Measurements from ENCODE around the gene PPFIA2. TPM values are rescaled to one million over a fixed set of nuclear protein-coding genes. Genes with fewer than 3 reads are reported as not detected.

Gene PPFIA2
- total RNA-seq, 1 experiment from 2014 or later = 1.1 TPM

- no peak overlapping the region for H3K4me3 Mint-ChIP-seq
- H3K27me3 Mint-ChIP-seq (ENCODE audit: low read depth) = no peaks in the 10 kb centered on the region; the same call in 1 of the 2 replicates
- H3K36me3 Mint-ChIP-seq = no peaks in the 10 kb centered on the region
- DNase-seq (ENCODE audit: low spot score) (no peak), ATAC-seq (no peak)
- no peak overlapping the region for H3K27ac Mint-ChIP-seq
- ChIA-PET CTCF (no interaction called here), POLR2A (no interaction called here)
- TF ChIP-seq GTF2I (CRISPR knock-in tag; conservative IDR thresholded peaks at IDR 0.05) = no peak
- TF ChIP-seq, protein P1, sequence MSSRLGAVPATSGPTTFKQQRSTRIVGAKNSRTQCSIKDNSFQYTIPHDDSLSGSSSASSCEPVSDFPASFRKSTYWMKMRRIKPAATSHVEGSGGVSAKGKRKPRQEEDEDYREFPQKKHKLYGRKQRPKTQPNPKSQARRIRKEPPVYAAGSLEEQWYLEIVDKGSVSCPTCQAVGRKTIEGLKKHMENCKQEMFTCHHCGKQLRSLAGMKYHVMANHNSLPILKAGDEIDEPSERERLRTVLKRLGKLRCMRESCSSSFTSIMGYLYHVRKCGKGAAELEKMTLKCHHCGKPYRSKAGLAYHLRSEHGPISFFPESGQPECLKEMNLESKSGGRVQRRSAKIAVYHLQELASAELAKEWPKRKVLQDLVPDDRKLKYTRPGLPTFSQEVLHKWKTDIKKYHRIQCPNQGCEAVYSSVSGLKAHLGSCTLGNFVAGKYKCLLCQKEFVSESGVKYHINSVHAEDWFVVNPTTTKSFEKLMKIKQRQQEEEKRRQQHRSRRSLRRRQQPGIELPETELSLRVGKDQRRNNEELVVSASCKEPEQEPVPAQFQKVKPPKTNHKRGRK (CRISPR knock-in tag; IDR thresholded peaks at IDR 0.05; ENCODE audit: borderline replicate concordance) = no peak
- H3K9me3 Mint-ChIP-seq = no peaks in the 10 kb centered on the region
- no peaks in the 10 kb centered on the region for H3K4me1 Mint-ChIP-seq
Observed at GRCh38 chr12:81369175-81369574, 390.0 kb downstream of the PPFIA2 start.

DNA sequence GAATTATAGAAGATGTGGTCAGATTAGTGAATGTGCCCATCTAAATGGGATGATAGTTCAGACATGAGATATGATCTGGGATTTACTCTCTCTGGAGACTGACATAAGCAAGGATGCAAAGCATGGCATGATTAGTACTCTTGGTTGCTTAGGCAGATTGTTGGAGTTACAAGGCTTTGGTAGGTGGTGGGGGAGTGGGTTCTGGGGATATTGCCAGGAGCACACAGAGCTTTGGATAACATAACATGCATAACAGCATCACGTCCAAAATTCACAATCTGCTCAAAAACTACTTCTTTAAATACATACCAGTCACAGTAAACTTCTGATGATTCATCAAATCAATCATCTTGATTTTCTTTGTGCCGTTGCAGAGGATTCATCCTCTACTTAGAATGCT, 393.9 kb downstream of the PPFIA2 start:
- ChIA-PET CTCF (no interaction called here), POLR2A (no interaction called here)
- H3K9me3 Mint-ChIP-seq = no peaks in the 10 kb centered on the region
- H3K36me3 Mint-ChIP-seq = no peaks in the 10 kb centered on the region
- no peak overlapping the region for H3K4me3 Mint-ChIP-seq
- no peaks in the 10 kb centered on the region for H3K4me1 Mint-ChIP-seq
- no peak for TF ChIP-seq RELA (CRISPR knock-in tag; IDR thresholded peaks at IDR 0.05; ENCODE audit: borderline replicate concordance)
- no peak for TF ChIP-seq SP1 (CRISPR knock-in tag; conservative IDR thresholded peaks at IDR 0.05)
- no peak for TF ChIP-seq ZNF671 (CRISPR knock-in tag; IDR thresholded peaks at IDR 0.05)
- H3K27me3 Mint-ChIP-seq (ENCODE audit: low read depth) = no peaks in the 10 kb centered on the region; the same call in 1 of the 2 replicates
- H3K27ac Mint-ChIP-seq = no peak overlapping the region
- DNase-seq (ENCODE audit: low spot score) = no peak
- ATAC-seq = no peak

DNA sequence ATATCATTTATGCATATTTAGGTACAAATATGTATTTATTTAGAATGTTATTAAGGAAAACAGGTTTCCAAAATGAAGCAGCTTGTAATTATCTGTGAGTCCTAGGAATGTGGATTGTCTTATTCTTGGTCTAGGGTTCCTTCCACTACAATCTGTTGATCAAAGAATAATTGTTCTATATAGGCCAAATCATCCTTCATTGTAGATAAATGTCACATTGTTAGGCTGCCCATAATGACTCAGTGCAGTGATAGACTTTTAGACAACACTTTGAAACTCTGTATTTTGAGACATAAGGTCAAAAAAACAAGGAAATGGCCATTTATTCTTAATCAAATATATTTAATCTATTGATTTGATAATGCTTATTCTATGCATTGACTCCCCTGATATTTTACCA, 398.2 kb downstream of the PPFIA2 start:
- DNase-seq (ENCODE audit: low spot score) (no peak), ATAC-seq (no peak)
- Mint-ChIP-seq H3K36me3 (no peaks in the 10 kb centered on the region), H3K4me3 (no peak overlapping the region), H3K27ac (no peak overlapping the region), H3K27me3 (ENCODE audit: low read depth) (no peaks in the 10 kb centered on the region), H3K4me1 (no peaks in the 10 kb centered on the region), H3K9me3 (no peaks in the 10 kb centered on the region)
- CTCF ChIA-PET = no interaction called here
- POLR2A ChIA-PET = no interaction called here
- TF ChIP-seq GTF2I (CRISPR knock-in tag; conservative IDR thresholded peaks at IDR 0.05) = no peak
- TF ChIP-seq NFATC4 (CRISPR knock-in tag; IDR thresholded peaks at IDR 0.05) = no peak
- TF ChIP-seq GRHL2 (CRISPR knock-in tag; IDR thresholded peaks at IDR 0.05; ENCODE audit: insufficient replicate concordance, severe bottlenecking) = no peak
- TF ChIP-seq, protein P2, sequence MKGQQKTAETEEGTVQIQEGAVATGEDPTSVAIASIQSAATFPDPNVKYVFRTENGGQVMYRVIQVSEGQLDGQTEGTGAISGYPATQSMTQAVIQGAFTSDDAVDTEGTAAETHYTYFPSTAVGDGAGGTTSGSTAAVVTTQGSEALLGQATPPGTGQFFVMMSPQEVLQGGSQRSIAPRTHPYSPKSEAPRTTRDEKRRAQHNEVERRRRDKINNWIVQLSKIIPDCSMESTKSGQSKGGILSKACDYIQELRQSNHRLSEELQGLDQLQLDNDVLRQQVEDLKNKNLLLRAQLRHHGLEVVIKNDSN (CRISPR knock-in tag; IDR thresholded peaks at IDR 0.05) = no peak
- TF ChIP-seq ZNF263 (CRISPR knock-in tag; IDR thresholded peaks at IDR 0.05; ENCODE audit: low read depth) = no peak
- TF ChIP-seq ZNF425 (CRISPR knock-in tag; conservative IDR thresholded peaks at IDR 0.05) = no peak
- no peak for TF ChIP-seq EMX1 (CRISPR knock-in tag; IDR thresholded peaks at IDR 0.05)
- no peak for TF ChIP-seq FOXP1 (CRISPR knock-in tag; IDR thresholded peaks at IDR 0.05; ENCODE audit: borderline replicate concordance)
- TF ChIP-seq NFYB (CRISPR knock-in tag; conservative IDR thresholded peaks at IDR 0.05; ENCODE audit: low read depth) = no peak
- no peak for TF ChIP-seq MYBL2 (CRISPR knock-in tag; IDR thresholded peaks at IDR 0.05)
- TF ChIP-seq, protein P3, sequence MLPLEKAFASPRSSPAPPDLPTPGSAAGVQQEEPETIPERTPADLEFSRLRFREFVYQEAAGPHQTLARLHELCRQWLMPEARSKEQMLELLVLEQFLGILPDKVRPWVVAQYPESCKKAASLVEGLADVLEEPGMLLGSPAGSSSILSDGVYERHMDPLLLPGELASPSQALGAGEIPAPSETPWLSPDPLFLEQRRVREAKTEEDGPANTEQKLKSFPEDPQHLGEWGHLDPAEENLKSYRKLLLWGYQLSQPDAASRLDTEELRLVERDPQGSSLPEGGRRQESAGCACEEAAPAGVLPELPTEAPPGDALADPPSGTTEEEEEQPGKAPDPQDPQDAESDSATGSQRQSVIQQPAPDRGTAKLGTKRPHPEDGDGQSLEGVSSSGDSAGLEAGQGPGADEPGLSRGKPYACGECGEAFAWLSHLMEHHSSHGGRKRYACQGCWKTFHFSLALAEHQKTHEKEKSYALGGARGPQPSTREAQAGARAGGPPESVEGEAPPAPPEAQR (CRISPR knock-in tag; IDR thresholded peaks at IDR 0.05) = no peak
- TF ChIP-seq, protein P4, sequence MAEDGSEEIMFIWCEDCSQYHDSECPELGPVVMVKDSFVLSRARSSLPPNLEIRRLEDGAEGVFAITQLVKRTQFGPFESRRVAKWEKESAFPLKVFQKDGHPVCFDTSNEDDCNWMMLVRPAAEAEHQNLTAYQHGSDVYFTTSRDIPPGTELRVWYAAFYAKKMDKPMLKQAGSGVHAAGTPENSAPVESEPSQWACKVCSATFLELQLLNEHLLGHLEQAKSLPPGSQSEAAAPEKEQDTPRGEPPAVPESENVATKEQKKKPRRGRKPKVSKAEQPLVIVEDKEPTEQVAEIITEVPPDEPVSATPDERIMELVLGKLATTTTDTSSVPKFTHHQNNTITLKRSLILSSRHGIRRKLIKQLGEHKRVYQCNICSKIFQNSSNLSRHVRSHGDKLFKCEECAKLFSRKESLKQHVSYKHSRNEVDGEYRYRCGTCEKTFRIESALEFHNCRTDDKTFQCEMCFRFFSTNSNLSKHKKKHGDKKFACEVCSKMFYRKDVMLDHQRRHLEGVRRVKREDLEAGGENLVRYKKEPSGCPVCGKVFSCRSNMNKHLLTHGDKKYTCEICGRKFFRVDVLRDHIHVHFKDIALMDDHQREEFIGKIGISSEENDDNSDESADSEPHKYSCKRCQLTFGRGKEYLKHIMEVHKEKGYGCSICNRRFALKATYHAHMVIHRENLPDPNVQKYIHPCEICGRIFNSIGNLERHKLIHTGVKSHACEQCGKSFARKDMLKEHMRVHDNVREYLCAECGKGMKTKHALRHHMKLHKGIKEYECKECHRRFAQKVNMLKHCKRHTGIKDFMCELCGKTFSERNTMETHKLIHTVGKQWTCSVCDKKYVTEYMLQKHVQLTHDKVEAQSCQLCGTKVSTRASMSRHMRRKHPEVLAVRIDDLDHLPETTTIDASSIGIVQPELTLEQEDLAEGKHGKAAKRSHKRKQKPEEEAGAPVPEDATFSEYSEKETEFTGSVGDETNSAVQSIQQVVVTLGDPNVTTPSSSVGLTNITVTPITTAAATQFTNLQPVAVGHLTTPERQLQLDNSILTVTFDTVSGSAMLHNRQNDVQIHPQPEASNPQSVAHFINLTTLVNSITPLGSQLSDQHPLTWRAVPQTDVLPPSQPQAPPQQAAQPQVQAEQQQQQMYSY (CRISPR knock-in tag; IDR thresholded peaks at IDR 0.05) = no peak

Data from WTC11 (cell line).